Measurements from ENCODE around the gene AP1M1.

Gene AP1M1

DNA sequence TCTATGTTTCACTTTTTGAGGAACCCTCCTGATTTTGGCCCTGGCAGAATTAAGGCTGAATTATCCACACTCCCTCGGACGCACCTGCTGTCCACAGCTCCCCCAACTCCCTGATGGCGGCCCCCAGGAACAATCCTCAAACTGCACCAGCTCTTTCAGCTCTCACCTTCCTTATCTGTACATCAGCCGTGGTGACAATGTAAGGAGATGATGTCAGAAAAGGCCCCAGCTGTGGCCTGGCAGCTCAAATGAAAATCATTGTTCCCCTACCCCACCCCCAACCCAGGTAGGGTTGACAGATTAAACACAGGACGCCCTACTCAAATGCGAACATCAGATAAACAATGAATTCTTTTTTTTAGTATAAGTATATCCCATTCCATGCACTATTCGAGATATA lies 91.9 kb downstream of the AP1M1 start:
- Histone ChIP-seq H3K27me3 (ENCODE audit: insufficient read depth, low read length) (no peaks in the 10 kb centered on the region), H3K4me1 (ENCODE audit: insufficient read depth, low read length) (no peaks in the 10 kb centered on the region), H3K4me3 (ENCODE audit: low read length) (no peak overlapping the region), H3K36me3 (ENCODE audit: insufficient read depth, low read length) (no peaks in the 10 kb centered on the region), H3K27ac (ENCODE audit: low read depth, low read length) (no peak overlapping the region), H3K9ac (ENCODE audit: low read depth, low read length) (no peak overlapping the region), H3K9me3 (ENCODE audit: insufficient read depth, low read depth, low read length) (no peaks in the 10 kb centered on the region)
- WGBS = 75% methylated on average over 4 of the region's 7 CpGs

DNA sequence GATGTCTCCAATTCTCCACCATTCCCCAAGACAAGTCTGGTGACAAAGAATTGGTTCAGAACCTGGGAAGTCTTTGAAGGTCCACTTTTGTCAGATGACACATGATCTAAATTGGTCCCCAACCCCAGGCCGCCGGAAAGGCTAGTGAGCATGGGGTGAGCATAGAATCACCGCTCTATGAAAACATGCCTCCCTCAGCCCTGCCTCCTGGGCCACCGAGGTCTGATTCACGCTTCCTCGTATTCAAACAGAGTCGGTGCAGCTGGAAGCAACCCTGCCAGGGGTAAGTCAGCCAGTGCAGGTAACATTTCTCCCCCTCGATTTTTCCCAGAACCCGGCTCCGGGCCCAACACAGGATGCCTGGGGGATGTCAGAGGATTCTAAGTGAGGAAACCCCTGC lies 93.0 kb downstream of the AP1M1 start:
- WGBS = 91% methylated on average over 10 of the region's 10 CpGs
- Histone ChIP-seq H3K9ac (ENCODE audit: low read depth, low read length) (no peak overlapping the region), H3K4me1 (ENCODE audit: insufficient read depth, low read length) (no peaks in the 10 kb centered on the region), H3K4me3 (ENCODE audit: low read length) (no peak overlapping the region), H3K36me3 (ENCODE audit: insufficient read depth, low read length) (no peaks in the 10 kb centered on the region), H3K27me3 (ENCODE audit: insufficient read depth, low read length) (no peaks in the 10 kb centered on the region), H3K9me3 (ENCODE audit: insufficient read depth, low read depth, low read length) (no peaks in the 10 kb centered on the region), H3K27ac (ENCODE audit: low read depth, low read length) (no peak overlapping the region)

DNA sequence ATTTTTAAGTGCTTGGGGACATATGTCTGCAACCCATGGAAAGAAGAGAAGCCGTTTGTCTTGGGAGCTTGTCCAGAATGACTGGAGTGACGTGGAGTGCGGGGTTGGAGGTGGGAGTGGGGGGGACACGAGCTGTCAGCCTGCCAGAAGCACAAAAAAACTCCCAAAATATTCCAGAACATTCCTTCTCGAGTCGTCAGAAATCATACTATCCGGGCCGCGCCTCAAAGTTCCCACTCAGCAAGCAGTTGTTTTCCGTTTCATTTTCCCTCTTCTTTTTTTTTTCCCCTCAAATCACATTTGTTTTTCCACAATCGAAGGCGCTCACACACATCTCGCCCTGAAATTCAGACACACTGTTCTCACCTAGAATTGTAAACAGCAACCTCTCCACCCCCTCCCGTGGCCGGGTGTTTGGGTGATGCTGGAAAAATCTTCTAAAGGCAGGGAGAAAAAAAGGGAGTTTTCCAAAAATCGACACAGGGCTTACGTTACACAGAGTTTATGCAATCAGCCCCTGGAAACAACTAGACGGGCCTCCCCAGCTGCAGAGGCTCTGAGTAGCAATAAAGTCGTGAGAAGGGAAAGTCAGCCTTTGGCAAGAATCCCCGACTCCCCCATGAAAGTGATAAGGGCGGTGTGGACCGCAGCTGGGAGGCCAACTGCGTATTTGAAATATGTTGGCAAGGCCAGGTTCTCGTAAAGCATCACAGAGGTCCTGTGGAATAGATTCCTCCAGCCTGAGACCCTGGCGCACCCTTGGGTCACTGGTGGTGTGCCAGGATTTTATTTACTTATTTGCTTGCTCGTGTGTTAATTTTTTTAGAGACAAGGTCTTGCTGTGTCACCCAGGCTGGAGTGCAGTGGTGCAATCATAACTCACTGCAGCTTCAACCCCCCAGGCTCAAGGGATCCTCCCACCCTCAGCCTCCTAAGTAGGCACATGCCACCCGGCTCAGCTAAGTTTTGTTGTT lies 95.7 kb downstream of the AP1M1 start:
- H3K36me3 ChIP-seq (ENCODE audit: insufficient read depth, low read length) = no peaks in the 10 kb centered on the region
- no peak overlapping the region for H3K9ac ChIP-seq (ENCODE audit: low read depth, low read length)

DNA sequence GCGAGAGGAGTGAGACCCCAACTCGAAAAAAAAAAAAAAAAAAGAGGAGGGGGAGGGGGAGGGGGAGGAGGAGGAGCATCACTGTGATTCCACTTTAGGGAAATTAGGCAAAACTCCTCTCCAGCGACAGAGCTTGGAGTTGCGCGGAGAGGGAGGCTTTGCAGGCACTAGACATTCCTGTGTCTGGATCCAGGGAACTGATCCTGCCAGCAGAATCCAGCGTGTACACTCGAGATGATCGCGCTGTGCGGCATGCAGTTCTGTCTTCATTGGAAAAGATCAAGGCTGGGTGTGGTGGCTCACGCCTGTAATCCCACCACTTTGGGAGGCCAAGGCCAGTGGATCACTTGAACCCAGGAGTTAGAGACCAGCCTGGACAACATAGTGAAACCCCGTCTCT lies 97.3 kb downstream of the AP1M1 start:
- no peaks in the 10 kb centered on the region for H3K4me1 ChIP-seq (ENCODE audit: insufficient read depth, low read length)
- WGBS = 87% methylated on average over 11 of the region's 12 CpGs
- no peak overlapping the region for H3K4me3 ChIP-seq (ENCODE audit: low read length)
- H3K9me3 ChIP-seq (ENCODE audit: insufficient read depth, low read depth, low read length) = no peaks in the 10 kb centered on the region
- no peak overlapping the region for H3K27ac ChIP-seq (ENCODE audit: low read depth, low read length)
- H3K27me3 ChIP-seq (ENCODE audit: insufficient read depth, low read length) = no peaks in the 10 kb centered on the region
- no peaks in the 10 kb centered on the region for H3K36me3 ChIP-seq (ENCODE audit: insufficient read depth, low read length)
- H3K9ac ChIP-seq (ENCODE audit: low read depth, low read length) = no peak overlapping the region

More for the DNA sequence above, 95.7 kb downstream of the AP1M1 start:
- WGBS = 86% methylated on average over 26 of the region's 27 CpGs
- H3K27me3 ChIP-seq (ENCODE audit: insufficient read depth, low read length) = no peaks in the 10 kb centered on the region
- H3K4me3 ChIP-seq (ENCODE audit: low read length) = no peak overlapping the region
- H3K9me3 ChIP-seq (ENCODE audit: insufficient read depth, low read depth, low read length) = no peaks in the 10 kb centered on the region
- H3K4me1 ChIP-seq (ENCODE audit: insufficient read depth, low read length) = no peaks in the 10 kb centered on the region
- no peak overlapping the region for H3K27ac ChIP-seq (ENCODE audit: low read depth, low read length)

Data from HUES64 (cell line).